ENCODE results near the gene RABL2B.
"Not testable (repeated sequence)": the region's sequence is repeated elsewhere in the genome, so short reads cannot be mapped to it uniquely, and the experiment has no call there.

The RABL2B gene

DNA sequence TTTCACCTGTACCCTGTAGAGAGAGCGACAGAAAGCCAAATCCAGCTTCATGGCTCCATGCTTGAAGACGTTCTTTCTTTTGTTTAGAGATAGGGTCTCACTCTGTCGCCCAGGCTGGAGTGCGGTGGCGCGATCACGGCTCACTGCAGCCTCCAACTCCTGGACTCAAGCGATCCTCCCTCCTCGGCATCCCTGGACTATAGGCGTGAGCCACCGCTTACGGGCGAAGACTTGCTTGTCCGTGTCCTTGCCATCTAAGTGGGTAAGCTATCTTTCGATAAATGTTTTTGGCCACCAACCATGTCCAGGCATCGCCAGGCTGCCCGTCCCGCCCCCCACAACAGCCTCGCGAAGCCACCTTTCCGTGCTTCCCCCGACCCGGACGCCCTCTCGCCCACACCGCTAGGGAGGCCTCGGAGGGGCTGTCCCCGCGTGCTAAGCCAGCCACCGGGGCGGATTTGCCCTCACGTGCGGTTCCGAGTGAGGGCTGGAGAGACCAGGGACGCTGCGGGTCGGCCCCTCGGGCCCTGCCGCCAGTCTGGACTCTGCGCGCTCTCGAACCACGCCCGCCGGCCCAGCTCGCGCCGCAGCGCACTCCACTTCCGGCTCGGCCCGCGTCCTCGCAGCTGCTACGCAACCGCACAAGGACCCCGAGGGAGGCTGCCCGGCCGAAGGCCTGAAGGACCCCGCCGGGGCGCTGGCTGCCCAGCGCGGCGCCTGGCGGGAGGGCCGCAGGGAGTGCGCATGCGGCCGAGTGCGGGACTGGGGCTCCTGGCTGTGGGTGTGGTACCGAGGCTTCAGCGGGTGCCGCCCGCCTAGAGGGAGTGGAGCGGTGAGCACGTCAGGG lies at the start of gene RABL2B:
Gene RABL2B, minus strand, starts transcription at position 604 of the 847 bp plus-strand sequence. CDS start 1,342 bp downstream, outside the sequence.
- peak; percentile 91 for DNase-seq (ENCODE audit: low spot score)

DNA sequence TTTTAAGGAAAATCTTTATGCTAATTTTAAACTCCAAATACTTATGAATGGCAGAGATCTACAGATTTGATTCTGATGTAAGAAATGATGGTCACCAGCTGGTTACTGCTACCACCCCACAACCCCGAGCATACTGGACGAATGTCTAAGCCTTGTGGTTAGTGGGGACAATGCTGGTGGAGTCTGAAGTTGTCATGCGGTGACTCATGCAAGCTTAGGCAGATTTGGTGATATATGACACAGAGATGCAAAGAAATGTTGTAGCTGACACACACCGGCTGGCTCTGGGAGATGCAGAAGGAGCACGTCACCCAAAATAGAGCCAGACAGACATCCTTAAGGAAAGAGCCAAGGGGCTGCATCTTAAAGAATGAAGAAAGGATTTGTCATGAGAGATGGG lies 3.5 kb upstream of the RABL2B start:
- not testable (repeated sequence) for DNase-seq (ENCODE audit: low spot score)

DNA sequence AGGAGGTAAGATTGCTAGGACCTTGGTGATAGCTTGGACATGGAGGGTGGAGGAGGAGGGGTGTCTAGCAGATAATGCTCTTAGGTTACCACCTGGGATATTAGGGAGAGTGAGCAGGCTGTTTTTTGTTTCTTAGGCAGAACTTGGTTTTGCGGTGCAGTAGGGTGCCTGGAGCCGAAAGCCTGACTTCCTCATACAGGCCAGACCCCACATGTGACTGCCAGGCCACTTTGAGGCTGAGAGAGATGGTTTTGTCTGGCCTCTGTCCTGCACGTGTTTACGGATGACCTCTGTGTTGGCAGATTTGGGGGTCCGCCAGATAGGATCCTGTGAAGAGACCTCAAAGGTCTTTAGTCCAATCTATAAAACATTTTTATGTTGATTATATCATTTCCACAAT lies 1.9 kb upstream of the RABL2B start:
- not testable (repeated sequence) for DNase-seq (ENCODE audit: low spot score)

DNA sequence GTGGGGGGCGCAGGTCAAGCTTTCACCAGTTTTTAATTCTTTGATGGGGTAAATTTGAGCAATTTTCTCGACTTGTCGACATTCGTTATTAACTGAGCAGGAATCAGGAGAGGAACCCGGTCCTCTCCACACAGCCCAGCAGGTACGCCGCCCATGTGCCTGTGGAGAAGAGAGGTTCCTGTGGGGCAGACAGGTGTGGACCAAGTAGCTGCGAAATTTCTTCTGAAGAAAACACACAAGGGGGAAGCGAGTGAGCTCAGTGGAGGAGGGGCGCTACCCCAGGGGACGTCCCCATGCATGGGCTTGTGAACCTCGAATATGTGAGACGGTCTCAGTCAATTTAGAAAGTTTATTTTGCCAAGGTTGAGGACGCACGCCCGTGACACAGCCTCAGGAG lies 442 bp upstream of the RABL2B start:
- not testable (repeated sequence) for DNase-seq (ENCODE audit: low spot score)

DNA sequence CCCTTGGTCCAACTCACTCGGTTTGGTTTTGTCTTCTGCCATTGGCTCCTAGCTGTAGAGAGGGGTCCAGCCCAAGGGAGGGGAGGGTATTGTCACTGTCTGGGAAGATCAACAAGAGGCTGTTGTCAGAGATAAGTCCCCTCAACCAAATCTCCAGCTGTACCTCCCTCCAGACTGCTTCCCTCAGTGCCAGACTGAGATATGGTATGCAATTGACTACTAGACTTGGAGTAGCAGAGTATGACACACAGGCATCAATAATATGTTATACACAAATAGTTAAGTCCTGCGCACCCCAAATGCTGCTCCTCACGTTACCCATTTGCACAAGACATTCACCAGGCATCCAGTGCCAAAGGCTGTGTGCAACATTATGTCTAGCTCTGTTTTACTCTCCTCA lies 1.2 kb downstream of the RABL2B start:
- not testable (repeated sequence) for DNase-seq (ENCODE audit: low spot score)

DNA sequence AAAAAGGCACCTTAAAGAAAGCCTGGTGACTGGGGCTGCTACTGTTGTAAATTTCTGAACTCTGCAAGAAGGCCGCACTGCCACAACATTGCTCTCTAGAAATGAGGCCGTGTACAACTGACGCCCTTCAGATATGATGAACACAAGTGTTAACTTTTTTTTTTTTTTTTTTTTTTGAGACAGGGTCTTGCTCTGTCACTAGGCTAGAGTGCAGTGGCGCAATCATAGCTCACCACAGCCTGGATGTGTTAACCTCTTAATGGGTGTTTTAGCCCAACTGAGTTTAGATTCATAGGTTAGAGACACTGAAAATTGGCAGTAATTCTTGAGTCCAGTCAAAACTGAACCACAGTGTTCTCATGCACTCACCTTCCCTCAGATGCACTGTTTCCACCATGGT lies 3.2 kb downstream of the RABL2B start:
- DNase-seq (ENCODE audit: low spot score), result not testable (repeated sequence)

DNA sequence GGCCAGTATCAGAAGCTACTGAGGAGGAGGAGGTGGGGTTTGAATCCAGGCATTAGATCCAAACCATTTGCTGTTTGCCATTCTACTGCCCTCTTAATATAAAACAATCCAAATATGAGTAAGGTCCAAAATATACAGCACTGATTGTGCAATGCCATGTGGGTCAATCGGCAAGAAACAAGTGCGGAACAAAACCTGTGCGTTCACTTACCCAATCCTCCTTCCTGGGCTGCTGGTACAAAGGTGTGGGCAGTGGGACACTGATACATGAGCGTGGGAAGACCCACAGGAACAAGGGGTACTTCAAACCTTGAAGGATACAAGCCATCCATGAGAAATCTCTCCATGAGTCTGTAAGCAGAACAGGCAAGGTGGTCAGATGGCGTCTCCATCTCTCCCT lies 5.8 kb downstream of the RABL2B start:
- not testable (repeated sequence) for DNase-seq (ENCODE audit: low spot score)

DNA sequence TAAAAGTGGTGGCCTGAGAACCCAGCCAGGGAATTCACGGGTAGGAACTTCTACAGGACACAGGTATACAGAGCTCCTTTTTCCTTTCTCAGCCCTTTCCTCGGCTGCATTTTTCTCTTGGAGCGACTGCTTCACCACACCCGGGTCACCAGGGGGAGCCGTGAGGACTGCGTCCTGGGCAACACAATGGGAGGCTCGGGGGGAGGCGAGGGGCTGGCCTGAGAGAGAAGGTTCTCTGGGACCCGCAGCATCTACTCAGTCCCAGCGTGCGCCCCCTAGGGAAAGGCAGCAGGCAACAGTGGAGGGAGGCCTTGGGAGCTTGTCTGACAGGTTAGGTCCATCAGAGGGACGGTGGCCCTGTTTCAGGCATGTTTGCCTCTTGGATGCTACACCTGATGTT lies 8.3 kb downstream of the RABL2B start:
- not testable (repeated sequence) for DNase-seq (ENCODE audit: low spot score)

DNA sequence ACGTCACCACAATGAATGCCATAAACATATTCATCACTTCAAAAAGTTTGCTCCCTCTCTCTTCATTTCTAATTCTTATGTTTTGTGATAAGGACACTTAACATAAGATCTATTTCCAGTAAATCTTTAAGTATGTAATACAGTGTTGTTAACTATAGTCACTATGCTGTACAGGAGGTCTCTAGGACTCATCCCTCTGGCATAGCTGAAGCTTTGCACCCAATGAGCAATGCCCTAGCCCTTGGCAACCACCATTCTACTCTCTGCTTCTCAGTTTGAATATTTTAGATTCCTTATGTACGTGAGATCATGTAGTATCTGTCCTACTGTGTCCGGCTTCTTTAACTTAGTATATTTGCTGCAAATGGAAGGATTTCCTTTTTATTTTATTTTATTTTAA lies 19.1 kb downstream of the RABL2B start:
- not testable (repeated sequence) for DNase-seq (ENCODE audit: low spot score)

DNA sequence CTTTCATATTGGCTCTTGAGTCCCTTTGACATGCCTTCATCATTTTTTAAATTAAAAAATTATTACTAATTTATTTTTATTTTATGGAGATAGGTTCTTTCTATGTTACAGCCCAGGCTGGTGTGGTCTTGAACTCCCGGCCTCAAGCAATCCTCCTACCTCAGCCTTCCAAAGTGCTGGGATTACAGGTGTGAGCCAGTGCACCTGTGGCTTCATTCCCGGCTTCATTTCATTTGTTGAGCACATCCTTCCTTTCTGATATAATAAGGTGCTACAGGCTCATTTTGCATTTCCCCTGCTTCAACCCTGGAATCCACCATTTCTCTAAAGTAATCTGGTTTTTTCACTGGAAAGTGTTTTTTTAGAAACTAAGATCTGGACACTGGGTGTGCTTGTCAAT lies 21.6 kb downstream of the RABL2B start:
- not testable (repeated sequence) for DNase-seq (ENCODE audit: low spot score)

DNA sequence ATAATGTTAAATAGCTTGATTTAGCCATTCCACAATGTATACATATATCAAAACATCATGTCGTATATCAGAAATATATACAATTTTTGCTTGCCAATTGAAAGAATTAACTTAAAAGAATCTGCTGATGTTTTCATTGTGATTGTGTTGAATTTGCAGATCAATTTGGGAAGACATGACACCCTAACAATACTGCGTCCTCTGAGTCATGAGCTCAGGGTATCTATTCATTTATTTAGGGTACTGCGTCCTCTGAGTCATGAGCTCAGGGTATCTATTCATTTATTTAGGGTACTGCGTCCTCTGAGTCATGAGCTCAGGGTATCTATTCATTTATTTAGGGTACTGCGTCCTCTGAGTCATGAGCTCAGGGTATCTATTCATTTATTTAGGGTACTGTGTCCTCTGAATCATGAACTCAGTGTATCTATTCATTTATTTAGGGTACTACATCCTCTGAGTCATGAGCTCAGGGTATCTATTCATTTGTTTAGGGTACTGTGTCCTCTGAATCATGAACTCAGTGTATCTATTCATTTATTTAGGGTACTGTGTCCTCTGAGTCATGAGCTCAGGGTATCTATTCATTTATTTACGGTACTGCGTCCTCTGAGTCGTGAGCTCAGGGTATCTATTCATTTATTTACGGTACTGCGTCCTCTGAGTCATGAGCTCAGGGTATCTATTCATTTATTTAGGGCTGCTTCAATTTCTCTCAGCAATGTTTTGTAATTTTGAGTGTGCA lies 23.7 kb downstream of the RABL2B start:
- peak; percentile 25 for DNase-seq (ENCODE audit: low spot score)

DNA sequence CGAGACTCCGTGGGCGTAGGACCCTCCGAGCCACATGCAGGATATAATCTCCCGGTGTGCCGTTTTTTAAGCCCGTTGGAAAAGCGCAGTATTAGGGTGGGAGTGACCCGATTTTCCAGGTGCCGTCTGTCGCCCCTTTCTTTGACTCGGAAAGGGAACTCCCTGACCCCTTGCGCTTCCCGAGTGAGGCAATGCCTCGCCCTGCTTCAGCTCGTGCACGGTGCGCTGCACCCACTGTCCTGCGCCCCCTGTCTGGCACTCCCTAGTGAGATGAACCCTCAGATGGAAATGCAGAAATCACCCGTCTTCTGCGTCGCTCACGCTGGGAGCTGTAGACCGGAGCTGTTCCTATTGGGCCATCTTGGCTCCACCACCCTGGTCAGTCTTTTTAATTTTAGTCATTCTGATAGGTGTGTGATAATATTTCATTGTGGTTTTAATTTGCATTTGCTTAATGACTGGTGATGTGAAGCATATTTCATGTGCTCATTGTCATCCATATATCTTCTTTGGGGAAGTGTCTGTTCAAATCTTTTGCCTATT lies 26.4 kb downstream of the RABL2B start:
- DNase-seq (ENCODE audit: low spot score), result peak; percentile 74

DNA sequence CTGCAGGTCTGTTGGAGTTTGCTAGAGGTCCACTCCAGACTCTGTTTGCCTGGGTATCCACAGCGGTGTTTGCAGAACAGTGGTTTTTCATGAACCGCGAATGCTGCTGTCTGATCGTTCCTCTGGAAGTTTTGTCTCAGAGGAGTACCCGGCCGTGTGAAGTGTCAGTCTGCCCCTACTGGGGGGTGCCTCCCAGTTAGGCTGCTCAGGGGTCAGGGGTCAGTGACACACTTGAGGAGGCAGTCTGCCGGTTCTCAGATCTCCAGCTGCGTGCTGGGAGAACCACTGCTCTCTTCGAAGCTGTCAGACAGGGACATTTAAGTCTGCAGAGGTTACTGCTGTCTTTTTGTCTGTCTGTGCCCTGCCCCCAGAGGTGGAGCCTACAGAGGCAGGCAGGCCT lies 27.0 kb downstream of the RABL2B start:
- not testable (repeated sequence) for DNase-seq (ENCODE audit: low spot score)

DNA sequence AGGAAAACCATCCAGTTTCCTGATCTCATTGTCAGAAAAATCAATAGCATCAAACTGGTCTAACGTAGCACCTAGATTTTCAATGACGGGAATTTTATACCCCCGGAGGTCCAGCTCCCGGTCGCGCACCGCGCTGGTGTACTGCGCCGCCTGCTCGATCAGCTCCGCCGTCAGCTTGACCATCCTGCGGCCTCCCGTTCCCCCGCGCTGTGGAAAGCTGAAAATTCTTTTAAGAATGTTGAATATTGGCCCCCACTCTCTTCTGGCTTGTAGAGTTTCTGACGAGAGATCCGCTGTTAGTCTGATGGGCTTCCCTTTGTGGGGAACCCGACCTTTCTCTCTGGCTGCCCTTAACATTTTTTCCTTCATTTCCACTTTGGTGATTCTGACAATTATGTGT lies 28.2 kb downstream of the RABL2B start:
- not testable (repeated sequence) for DNase-seq (ENCODE audit: low spot score)

DNA sequence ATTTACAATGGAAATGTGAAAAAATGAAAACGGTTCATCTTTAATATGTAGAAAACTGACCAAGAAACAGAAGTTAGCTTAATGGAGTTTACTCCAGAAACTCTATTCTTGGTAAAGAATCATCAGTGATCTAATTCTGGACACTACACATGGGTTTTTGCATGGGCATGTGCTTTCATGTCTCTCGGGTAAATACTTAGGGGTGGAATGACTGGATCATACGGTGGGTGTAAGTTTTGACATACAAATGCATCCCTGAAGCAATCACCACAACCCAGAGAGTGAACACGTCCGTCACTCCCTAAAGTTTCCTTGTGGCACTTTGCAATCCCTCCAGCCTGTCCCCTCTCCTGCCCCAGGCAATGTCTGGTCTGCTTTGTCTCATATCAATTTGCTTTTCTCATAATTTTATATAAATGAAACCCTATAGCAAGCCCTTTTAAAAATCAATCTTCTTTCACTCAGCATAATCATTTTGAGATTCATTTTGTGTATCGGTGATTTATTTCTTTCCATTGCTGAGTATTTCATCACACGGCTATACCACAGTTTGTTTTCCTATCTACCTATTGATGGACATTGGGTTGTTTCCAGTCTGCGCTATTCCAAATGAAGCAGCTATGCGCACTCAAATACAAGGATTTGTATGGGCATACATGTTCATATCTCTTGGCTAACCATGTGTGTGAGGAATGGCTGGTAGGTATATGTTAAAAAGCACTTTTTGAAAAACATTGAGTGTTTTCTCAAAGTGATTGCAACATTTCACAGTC lies 33.9 kb downstream of the RABL2B start:
- DNase-seq (ENCODE audit: low spot score), result not testable (repeated sequence)

DNA sequence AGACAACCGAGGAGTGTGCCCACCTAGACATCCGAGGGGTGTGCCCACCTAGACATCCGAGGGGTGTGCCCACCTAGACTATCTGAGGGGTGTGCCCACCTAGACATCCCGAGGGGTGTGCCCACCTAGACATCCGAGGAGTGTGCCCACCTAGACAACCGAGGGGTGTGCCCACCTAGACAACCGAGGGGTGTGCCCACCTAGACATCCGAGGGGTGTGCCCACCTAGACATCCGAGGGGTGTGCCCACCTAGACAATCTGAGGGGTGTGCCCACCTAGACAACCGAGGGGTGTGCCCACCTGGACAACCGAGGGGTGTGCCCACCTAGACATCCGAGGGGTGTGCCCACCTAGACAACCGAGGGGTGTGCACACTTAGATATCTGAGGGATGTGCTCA lies 34.8 kb downstream of the RABL2B start:
- DNase-seq (ENCODE audit: low spot score), result not testable (repeated sequence)

DNA sequence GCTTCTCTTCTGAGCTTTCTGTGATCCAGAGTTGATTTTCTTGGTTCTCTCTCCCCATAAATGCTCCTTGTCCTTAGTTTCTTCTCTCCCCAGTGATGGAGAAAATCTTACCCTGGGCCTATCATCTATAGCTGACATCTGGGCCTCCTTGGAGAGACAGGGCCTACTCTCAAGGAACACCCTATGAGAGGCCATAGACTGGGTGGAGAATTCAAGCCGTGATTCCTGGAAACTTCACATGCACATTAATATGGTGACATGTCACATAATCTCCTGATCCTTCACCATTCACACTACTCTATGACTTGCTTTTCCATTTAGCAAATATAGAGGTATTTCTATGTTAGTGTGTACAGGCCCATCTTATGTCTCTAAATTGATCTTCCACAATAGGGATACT lies 35.9 kb downstream of the RABL2B start:
- not testable (repeated sequence) for DNase-seq (ENCODE audit: low spot score)

DNA sequence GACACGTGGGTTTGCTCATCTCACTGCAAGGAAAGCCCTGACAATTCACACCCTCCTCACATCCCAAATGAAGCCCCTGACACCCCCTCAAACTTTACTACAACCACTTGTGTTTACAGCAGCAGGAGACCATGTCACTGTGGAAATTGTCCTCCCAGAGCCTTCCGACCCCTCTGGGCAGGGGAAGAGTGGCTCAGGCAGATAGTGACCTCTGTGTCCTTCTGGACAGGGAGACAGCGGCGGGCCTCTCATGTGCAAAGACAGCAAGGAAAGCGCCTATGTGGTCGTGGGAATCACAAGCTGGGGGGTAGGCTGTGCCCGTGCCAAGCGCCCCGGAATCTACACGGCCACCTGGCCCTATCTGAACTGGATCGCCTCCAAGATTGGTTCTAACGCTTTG lies 39.0 kb downstream of the RABL2B start:
- not testable (repeated sequence) for DNase-seq (ENCODE audit: low spot score)

DNA sequence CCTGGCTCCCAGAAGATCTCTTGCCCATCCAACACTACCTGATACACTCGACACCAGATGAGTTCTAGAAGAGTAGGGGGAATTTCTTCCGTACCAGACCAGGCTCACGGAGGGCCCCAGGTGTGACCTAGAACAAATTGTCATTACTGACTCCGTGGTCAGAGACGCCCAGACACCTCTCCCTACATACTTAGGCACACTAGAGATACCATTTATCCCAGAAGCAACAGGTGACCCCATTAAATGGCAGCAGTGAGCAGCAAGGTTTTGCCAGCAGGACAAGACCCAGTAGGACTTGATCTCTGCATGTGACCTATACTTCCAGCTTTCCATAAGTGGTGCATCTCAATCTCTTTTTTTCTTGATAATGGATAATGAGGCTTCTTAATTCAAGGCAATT lies 42.7 kb downstream of the RABL2B start:
- not testable (repeated sequence) for DNase-seq (ENCODE audit: low spot score)

DNA sequence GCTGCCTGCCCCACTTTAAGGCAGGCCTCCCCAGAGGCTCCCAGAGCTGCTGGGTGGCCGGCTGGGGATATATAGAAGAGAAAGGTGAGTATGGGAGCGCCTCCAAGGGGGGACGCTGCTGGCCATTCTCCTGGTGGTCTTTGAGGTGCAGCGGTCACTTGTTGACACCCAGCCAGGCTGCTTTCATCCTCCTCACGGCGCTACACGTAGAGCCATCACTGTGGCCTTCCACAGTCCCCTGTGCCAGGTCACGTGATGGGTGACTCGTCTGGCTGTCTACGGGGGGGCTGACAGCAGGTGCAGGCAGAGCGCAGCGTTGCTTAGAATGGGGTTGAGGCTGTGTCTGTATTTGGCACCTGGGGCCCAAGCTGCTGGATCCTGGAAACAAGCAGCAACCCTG lies 43.5 kb downstream of the RABL2B start:
- no peak for DNase-seq (ENCODE audit: low spot score)

DNA sequence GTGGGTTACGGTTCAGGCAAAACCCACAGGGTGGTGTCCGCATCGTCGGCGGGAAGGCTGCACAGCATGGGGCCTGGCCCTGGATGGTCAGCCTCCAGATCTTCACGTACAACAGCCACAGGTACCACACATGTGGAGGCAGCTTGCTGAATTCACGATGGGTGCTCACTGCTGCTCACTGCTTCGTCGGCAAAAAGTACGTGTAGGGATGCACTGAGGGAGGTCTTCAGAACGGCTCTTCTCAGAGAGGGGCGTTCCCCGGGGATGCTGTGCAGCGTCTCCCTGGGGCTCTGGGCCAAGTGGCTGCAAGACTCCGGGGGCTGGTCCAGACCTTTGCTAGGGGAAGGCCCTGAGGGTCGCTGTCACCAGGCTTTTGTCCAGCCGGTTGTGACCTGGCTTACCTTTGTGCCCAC lies 44.2 kb downstream of the RABL2B start:
- DNase-seq (ENCODE audit: low spot score), result no peak

DNA sequence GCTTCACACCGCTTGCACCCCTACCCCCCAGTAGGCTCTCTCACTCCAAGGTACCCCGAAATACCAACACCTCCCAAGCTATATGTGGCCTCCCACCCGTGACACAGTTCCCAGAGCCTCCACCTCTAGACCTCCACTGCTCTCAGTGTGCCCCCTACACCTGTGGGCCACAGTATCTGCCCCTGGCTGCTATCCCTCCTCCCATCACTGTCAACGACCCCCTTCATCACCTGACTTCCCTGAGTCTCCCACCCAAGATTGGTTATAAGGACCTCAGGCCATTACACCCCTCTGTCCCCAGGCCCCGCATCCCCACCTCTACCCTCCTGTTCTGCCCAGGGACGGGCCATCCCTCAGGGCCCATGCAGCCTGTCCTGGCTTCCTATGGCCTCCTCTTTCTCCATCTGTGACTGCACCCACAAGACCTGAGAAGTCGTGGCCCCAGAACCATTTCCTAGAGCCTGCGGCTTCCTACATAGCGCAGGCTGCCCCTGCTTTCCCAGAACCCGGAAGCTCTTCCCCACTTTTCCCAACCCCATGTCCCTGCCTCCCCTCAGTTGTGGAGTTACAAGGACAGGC lies 44.7 kb downstream of the RABL2B start:
- no peak for DNase-seq (ENCODE audit: low spot score)
